Limb (tissue), 2 donors: ENCODE results near the gene NEU3.
"Not testable (repeated sequence)": the region's sequence is repeated elsewhere in the genome, so short reads cannot be mapped to it uniquely, and the experiment has no call there.

Source experiments
- DNase-seq, 2 donors: peaks; one replicate each; pipeline ENCODE4 v3.0.0-alpha.2; 2016; ENCODE audit errors: extremely low spot score in 2 of 2

Gene NEU3

GRCh38 chr11:74984070-74984469, 4.7 kb upstream of the NEU3 start:
- no peak for DNase-seq

GRCh38 chr11:74984730-74985129, 4.0 kb upstream of the NEU3 start:
- DNase-seq, result no peak

GRCh38 chr11:74989260-74989638, 516 bp downstream of the NEU3 start:
- no peak for DNase-seq

GRCh38 chr11:74990150-74990549, 1.4 kb downstream of the NEU3 start:
- DNase-seq, result not testable (repeated sequence)

- DNase-seq, result no peak
Observed at GRCh38 chr11:74990941-74991340, 2.2 kb downstream of the NEU3 start.

GRCh38 chr11:74992852-74993251, 4.1 kb downstream of the NEU3 start:
- no peak for DNase-seq

GRCh38 chr11:75000975-75001354, 12.2 kb downstream of the NEU3 start:
- DNase-seq, result no peak

GRCh38 chr11:75001686-75002085, 13.0 kb downstream of the NEU3 start:
- DNase-seq, result no peak

GRCh38 chr11:75002516-75002915, 13.8 kb downstream of the NEU3 start:
- no peak for DNase-seq

- no peak for DNase-seq
Observed at GRCh38 chr11:75004215-75004614, 15.5 kb downstream of the NEU3 start.

GRCh38 chr11:75011357-75011756, 22.6 kb downstream of the NEU3 start:
- no peak for DNase-seq

- no peak for DNase-seq
Observed at GRCh38 chr11:75011872-75012271, 23.1 kb downstream of the NEU3 start.

GRCh38 chr11:75013051-75013450, 24.3 kb downstream of the NEU3 start:
- DNase-seq, result no peak

- DNase-seq, result no peak
Observed at GRCh38 chr11:75014129-75014528, 25.4 kb downstream of the NEU3 start.

- DNase-seq, result not testable (repeated sequence)
Observed at GRCh38 chr11:75019200-75019599, 30.5 kb downstream of the NEU3 start.

- DNase-seq, result not testable (repeated sequence)
Observed at GRCh38 chr11:75020328-75020727, 31.6 kb downstream of the NEU3 start.

- DNase-seq, result no peak
Observed at GRCh38 chr11:75022296-75022695, 33.6 kb downstream of the NEU3 start.

- peak; percentile 61 to 84 for DNase-seq
Observed at GRCh38 chr11:75022759-75023396, 34.1 kb downstream of the NEU3 start.

GRCh38 chr11:75023446-75024067, 34.8 kb downstream of the NEU3 start:
- no peak for DNase-seq

GRCh38 chr11:75024068-75024449, 35.3 kb downstream of the NEU3 start:
- DNase-seq, result no peak

- DNase-seq, result no peak
Observed at GRCh38 chr11:75024764-75025211, 36.1 kb downstream of the NEU3 start.

- DNase-seq, result no peak
Observed at GRCh38 chr11:75025561-75025960, 36.8 kb downstream of the NEU3 start.

- DNase-seq, result no peak
Observed at GRCh38 chr11:75028321-75028720, 39.6 kb downstream of the NEU3 start.
